GM19351 (cell line): Measurements from ENCODE around the gene PHRF1.

Source experiments
- ATAC-seq: cut with Tn5 transposase; IDR thresholded peaks from one replicate; pipeline ENCODE4 v1.9.1; 2021; ENCODE audit warnings: mild to moderate bottlenecking, moderate library complexity; ENCODE audit not compliant: unreplicated experiment

Gene PHRF1

GRCh38 chr11:595400-595799 lies 19.1 kb downstream of the PHRF1 start:
- no peak for ATAC-seq

GRCh38 chr11:596374-596773 lies 20.1 kb downstream of the PHRF1 start:
- no peak for ATAC-seq

GRCh38 chr11:597166-597725 lies 21.0 kb downstream of the PHRF1 start:
- ATAC-seq = no peak

GRCh38 chr11:598005-598680 lies 21.9 kb downstream of the PHRF1 start:
- ATAC-seq = no peak

GRCh38 chr11:601573-602245 lies 25.4 kb downstream of the PHRF1 start:
- no peak for ATAC-seq

- ATAC-seq = no peak
These were observed 26.9 kb downstream of the PHRF1 start for GRCh38 chr11:603154-603553.

- ATAC-seq = no peak
These were observed 29.2 kb downstream of the PHRF1 start for GRCh38 chr11:605286-606129.

GRCh38 chr11:606245-606644 lies 30.0 kb downstream of the PHRF1 start:
- no peak for ATAC-seq

- ATAC-seq = no peak
These were observed 30.9 kb downstream of the PHRF1 start for GRCh38 chr11:607020-607780.

- ATAC-seq = no peak
These were observed 31.8 kb downstream of the PHRF1 start for GRCh38 chr11:607971-608659.

- no peak for ATAC-seq
These were observed 32.6 kb downstream of the PHRF1 start for GRCh38 chr11:608791-609251.

- ATAC-seq = no peak
These were observed 33.1 kb downstream of the PHRF1 start for GRCh38 chr11:609341-609811.

GRCh38 chr11:610146-610801 lies 34.0 kb downstream of the PHRF1 start:
- ATAC-seq = no peak

GRCh38 chr11:611001-611996 lies 35.0 kb downstream of the PHRF1 start:
- no peak for ATAC-seq

GRCh38 chr11:612201-612960 lies 36.1 kb downstream of the PHRF1 start:
- ATAC-seq = no peak

GRCh38 chr11:612961-613300 lies 36.7 kb downstream of the PHRF1 start:
- no peak for ATAC-seq

- no peak for ATAC-seq
These were observed 37.2 kb downstream of the PHRF1 start for GRCh38 chr11:613369-613968.
